MCF 10A (cell line): ENCODE measurements around the gene ENHO. TPM values are rescaled to one million over a fixed set of nuclear protein-coding genes. Genes with fewer than 3 reads are reported as not detected.

Experiments used
- BruUV-seq: library from RNA; stranded (reverse); fragments of 400-500 nt; replicated peaks from 2 replicates; lab custom pipeline; 2021; lab: Mats Ljungman, UMichigan
- CTCF ChIA-PET: fragments of 300-600 bp; sonication (Branson Sonifier 250); formaldehyde crosslinking; extraction: SDS; loops from one replicate; lab custom pipeline; 2021; ENCODE audit warnings: antibody characterized with exemption, inconsistent platforms; lab: Yijun Ruan, JAX
- POLR2A ChIA-PET: fragments of 300-600, 350-650 bp; sonication (Branson Sonifier 250); formaldehyde crosslinking; extraction: SDS; loops from one replicate; lab custom pipeline; 2020; ENCODE audit warnings: antibody characterized with exemption, inconsistent platforms; lab: Yijun Ruan, JAX
- DNase-seq: peaks from one replicate; pipeline ENCODE4 v3.0.0-alpha.2; 2018; ENCODE audit not compliant: unreplicated experiment
- H3K27ac Mint-ChIP-seq: one replicate; pipeline ENCODE4 v1.8.0; 2022; ENCODE audit warnings: mild to moderate bottlenecking, low read depth, mixed read lengths; ENCODE audit not compliant: unreplicated experiment
- H3K27me3 Mint-ChIP-seq: one replicate; pipeline ENCODE4 v1.8.0; 2022; ENCODE audit warnings: mixed read lengths; ENCODE audit not compliant: insufficient read depth, unreplicated experiment
- H3K36me3 Mint-ChIP-seq: one replicate; pipeline ENCODE4 v1.8.0; 2022; ENCODE audit warnings: mild to moderate bottlenecking, moderate library complexity, mixed read lengths; ENCODE audit not compliant: insufficient read depth, unreplicated experiment
- H3K4me1 Mint-ChIP-seq: one replicate; pipeline ENCODE4 v1.8.0; 2022; ENCODE audit warnings: mixed read lengths; ENCODE audit not compliant: insufficient read depth, unreplicated experiment
- H3K4me3 Mint-ChIP-seq: one replicate; pipeline ENCODE4 v1.8.0; 2022; ENCODE audit warnings: mild to moderate bottlenecking, moderate library complexity, mixed read lengths; ENCODE audit not compliant: unreplicated experiment
- H3K9me3 Mint-ChIP-seq: one replicate; pipeline ENCODE4 v1.8.0; 2022; ENCODE audit warnings: mixed read lengths; ENCODE audit not compliant: unreplicated experiment
- intact Hi-C: fragments of 100-400 bp; cut with micrococcal nuclease; formaldehyde crosslinking; loops from 2 replicates; pipeline ENCODE4 v1.14.1; 2022
- total RNA-seq: library from RNA; stranded (reverse); gene quantifications from 2 replicates; pipeline ENCODE4 v1.2.3, GENCODE V29; 2022
- TF ChIP-seq, protein P1 (sequence below): fragments of 200-600 bp; IDR thresholded peaks from one replicate; pipeline ENCODE4 v1.8.0; 2022; ENCODE audit warnings: antibody characterized with exemption, mild to moderate bottlenecking; ENCODE audit not compliant: unreplicated experiment

Gene ENHO
- total RNA-seq, 1 experiment from 2014 or later: not detected

DNA sequence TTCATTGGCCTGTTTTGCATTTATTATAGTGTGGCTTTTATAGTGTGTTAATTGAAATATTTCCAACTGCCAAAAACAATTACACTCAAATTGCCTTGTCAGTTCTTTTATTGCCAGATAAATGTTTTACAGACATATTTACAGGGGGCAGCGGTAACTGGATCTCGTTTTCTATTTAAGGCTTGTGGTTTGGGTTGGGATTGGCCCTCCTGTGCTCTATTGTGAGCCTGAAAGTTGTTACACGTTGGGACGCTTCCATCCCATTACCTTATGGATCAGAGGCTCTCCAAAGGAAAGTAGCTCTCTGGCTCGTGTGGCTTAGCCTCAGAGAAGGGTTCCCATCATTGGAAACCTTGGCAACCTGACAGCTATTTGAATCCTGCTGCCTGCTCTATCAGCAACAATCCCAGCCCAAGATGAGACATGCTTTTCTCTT lies 43.3 kb downstream of the ENHO start:
- TF ChIP-seq, protein P1, sequence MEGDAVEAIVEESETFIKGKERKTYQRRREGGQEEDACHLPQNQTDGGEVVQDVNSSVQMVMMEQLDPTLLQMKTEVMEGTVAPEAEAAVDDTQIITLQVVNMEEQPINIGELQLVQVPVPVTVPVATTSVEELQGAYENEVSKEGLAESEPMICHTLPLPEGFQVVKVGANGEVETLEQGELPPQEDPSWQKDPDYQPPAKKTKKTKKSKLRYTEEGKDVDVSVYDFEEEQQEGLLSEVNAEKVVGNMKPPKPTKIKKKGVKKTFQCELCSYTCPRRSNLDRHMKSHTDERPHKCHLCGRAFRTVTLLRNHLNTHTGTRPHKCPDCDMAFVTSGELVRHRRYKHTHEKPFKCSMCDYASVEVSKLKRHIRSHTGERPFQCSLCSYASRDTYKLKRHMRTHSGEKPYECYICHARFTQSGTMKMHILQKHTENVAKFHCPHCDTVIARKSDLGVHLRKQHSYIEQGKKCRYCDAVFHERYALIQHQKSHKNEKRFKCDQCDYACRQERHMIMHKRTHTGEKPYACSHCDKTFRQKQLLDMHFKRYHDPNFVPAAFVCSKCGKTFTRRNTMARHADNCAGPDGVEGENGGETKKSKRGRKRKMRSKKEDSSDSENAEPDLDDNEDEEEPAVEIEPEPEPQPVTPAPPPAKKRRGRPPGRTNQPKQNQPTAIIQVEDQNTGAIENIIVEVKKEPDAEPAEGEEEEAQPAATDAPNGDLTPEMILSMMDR: no peak
- ChIA-PET POLR2A (no interaction called here), CTCF (interaction anchor here (0.7 to 0.9 kb wide), 2 partner anchors 22 to 100 kb away, joined by 3 to 4 read pairs; no protein-coding TSS in a partner anchor)
- Mint-ChIP-seq H3K27me3 (peaks cover 52% of the 10 kb centered on the region), H3K36me3 (no peaks in the 10 kb centered on the region), H3K27ac (no peak overlapping the region), H3K4me1 (no peaks in the 10 kb centered on the region), H3K9me3 (no peaks in the 10 kb centered on the region), H3K4me3 (no peak overlapping the region)
- no peak for DNase-seq
- intact Hi-C loops: no loop called here
- BruUV-seq: no TSS peak

DNA sequence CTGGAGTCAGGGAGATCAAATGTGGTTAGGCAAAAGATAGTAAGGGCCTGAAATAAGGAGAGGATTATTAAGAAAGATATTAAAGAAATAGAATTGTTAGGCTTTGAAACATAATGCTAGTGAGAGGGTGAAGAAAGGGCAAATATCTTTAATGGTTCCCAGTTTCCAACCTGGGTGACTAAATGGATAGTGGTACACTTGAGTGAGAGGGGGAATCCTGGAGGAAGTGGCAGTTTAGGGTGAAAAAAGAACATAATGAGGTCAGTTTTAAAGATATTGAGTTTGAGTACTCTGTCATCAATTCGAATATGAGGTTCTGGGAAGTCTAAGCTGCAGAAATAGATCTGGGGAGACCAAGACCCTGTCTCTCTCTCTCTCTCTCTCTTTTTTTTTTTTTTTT lies 45.2 kb downstream of the ENHO start:
- H3K36me3 Mint-ChIP-seq: no peaks in the 10 kb centered on the region
- H3K27ac Mint-ChIP-seq: no peak overlapping the region
- H3K27me3 Mint-ChIP-seq: peaks cover 52% of the 10 kb centered on the region
- ChIA-PET POLR2A (no interaction called here), CTCF (interaction anchor here (0.6 to 0.9 kb wide), 2 partner anchors 41 to 121 kb away, joined by 3 read pairs; no protein-coding TSS in a partner anchor)
- no TSS peak for BruUV-seq
- DNase-seq: no peak
- no peaks in the 10 kb centered on the region for H3K9me3 Mint-ChIP-seq
- no peaks in the 10 kb centered on the region for H3K4me1 Mint-ChIP-seq
- intact Hi-C loops: no loop called here
- H3K4me3 Mint-ChIP-seq: no peak overlapping the region
- TF ChIP-seq, protein P1: no peak

DNA sequence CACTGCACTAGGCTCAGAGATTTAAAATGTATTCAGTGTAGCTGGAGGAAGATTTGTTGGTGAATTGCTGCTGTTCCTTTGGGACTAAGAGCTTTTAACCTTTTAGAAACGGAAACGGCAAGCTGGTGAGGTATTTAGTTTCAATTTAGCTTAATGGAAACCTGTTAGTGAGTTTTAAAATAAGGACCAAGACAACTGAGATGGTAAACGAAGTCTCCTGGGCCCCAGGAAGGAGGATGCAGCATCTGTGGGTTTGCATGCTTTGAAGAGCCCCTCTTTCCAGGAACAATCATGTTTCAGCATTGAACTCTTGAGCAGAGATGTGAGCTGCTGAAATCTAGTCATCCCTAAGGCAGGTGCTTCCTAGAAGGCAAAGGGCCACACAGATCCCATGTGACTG lies 47.7 kb downstream of the ENHO start:
- ChIA-PET POLR2A (no interaction called here), CTCF (interaction anchor here (0.8 to 1.2 kb wide), 3 partner anchors 19 to 26 kb away, joined by 3 to 5 read pairs (median 4); no protein-coding TSS in a partner anchor)
- BruUV-seq: no TSS peak
- Mint-ChIP-seq H3K27me3 (peaks cover 52% of the 10 kb centered on the region), H3K4me1 (no peaks in the 10 kb centered on the region), H3K27ac (no peak overlapping the region), H3K9me3 (no peaks in the 10 kb centered on the region), H3K4me3 (no peak overlapping the region), H3K36me3 (no peaks in the 10 kb centered on the region)
- intact Hi-C loops: no loop called here
- no peak for DNase-seq
- TF ChIP-seq, protein P1: no peak

Other genes with a start within 250 kb of the ENHO start
- gene KIF24, start 193.7 kb downstream of the ENHO start, total RNA-seq: 3.3 and 3.5 TPM in 2 replicates
- 30.6 and 35.0 TPM in 2 replicates for gene NUDT2, start 193.4 kb downstream of the ENHO start, total RNA-seq
- gene MYORG, start 146.1 kb downstream of the ENHO start, total RNA-seq: 2.4 and 2.9 TPM in 2 replicates
- 19.3 and 20.3 TPM in 2 replicates for gene FAM219A, start 64.4 kb downstream of the ENHO start, total RNA-seq
- gene DNAI1, start 64.2 kb downstream of the ENHO start, total RNA-seq: not detected in 2 replicates
- gene CNTFR, start 66.7 kb upstream of the ENHO start, total RNA-seq: not detected in 2 replicates
- gene RPP25L, start 89.1 kb upstream of the ENHO start, total RNA-seq: 41.6 and 42.8 TPM in 2 replicates
- gene DCTN3, start 97.5 kb upstream of the ENHO start, total RNA-seq: 88.5 and 92.4 TPM in 2 replicates
- not detected in 2 replicates for gene ARID3C, start 106.1 kb upstream of the ENHO start, total RNA-seq
- gene SIGMAR1, start 114.8 kb upstream of the ENHO start, total RNA-seq: 82.1 and 99.8 TPM in 2 replicates
- 21.3 and 26.8 TPM in 2 replicates for gene GALT, start 123.7 kb upstream of the ENHO start, total RNA-seq
- 4.0 and 8.0 TPM in 2 replicates for gene IL11RA, start 129.2 kb upstream of the ENHO start, total RNA-seq
- 0.49 TPM in 1 of 2 replicates, not detected in the other for gene CCL27, start 139.7 kb upstream of the ENHO start, total RNA-seq
- not detected in 2 replicates for gene CCL19, start 168.3 kb upstream of the ENHO start, total RNA-seq
- gene CCL21, start 187.1 kb upstream of the ENHO start, total RNA-seq: not detected in 2 replicates